Sigmoid colon (tissue), 4 donors: ENCODE data around the gene CLMN.

Experiments
- EP300 ChIP-seq, 4 donors: sonication (generic); formaldehyde crosslinking; IDR thresholded peaks; one replicate each; pipeline ENCODE4 v1.6.1; 2017; ENCODE audit warnings: antibody characterized with exemption in 4 of 4
- POLR2A ChIP-seq, 2 donors: fragments of 450-650 bp; IDR thresholded peaks; one replicate each; pipeline ENCODE4 v1.6.1; 2016; ENCODE audit warnings: antibody characterized with exemption in 2 of 2, mild to moderate bottlenecking in 2 of 2, moderate library complexity in 2 of 2
- TF ChIP-seq, protein P1 (sequence below), 4 experiments: fragments of 450-650 bp in 3 of 4; fragments of 200-600 bp in 1 of 4; IDR thresholded peaks; one replicate each; pipeline ENCODE4 v1.5.1; 2016 to 2019; ENCODE audit warnings: antibody characterized with exemption in 4 of 4, mild to moderate bottlenecking in 3 of 4, moderate library complexity in 2 of 4

DNA sequence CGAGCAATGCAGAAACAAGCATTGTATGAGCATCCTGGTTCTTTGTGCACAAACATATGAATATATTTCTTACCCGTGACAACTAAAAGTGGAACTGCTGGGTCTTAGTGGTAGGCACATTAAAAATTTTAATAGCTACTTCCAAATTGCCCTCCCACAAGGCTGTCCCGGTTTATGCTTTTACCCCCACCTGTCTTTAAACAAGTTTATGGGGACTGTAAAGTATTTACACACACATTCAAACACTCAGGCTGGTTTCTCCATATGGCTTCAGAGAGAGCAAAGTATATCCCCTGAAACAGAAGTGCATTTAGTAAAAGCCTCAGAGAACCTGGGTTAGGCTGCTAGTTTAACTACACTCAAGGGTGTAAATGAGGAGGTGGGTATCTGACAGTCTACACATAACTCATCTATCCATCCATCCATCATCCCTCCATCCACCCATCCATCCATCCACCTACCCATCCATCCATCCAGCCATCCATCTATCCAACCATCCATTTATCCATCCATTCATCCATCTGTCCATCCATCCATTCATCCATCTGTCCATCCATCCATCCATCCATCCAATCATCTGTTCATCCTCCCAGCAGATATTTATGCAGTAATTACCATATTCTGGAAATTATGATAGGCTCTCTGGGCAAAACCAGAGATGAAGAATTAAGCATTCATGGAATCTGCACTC is 86.7 kb downstream of the CLMN start:
- TF ChIP-seq, protein P1, sequence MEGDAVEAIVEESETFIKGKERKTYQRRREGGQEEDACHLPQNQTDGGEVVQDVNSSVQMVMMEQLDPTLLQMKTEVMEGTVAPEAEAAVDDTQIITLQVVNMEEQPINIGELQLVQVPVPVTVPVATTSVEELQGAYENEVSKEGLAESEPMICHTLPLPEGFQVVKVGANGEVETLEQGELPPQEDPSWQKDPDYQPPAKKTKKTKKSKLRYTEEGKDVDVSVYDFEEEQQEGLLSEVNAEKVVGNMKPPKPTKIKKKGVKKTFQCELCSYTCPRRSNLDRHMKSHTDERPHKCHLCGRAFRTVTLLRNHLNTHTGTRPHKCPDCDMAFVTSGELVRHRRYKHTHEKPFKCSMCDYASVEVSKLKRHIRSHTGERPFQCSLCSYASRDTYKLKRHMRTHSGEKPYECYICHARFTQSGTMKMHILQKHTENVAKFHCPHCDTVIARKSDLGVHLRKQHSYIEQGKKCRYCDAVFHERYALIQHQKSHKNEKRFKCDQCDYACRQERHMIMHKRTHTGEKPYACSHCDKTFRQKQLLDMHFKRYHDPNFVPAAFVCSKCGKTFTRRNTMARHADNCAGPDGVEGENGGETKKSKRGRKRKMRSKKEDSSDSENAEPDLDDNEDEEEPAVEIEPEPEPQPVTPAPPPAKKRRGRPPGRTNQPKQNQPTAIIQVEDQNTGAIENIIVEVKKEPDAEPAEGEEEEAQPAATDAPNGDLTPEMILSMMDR (IDR thresholded peaks at IDR 0.05), result no peak
- TF ChIP-seq EP300 (IDR thresholded peaks at IDR 0.05), result no peak
- no peak for TF ChIP-seq POLR2A (IDR thresholded peaks at IDR 0.05)
